NCI-H510A treated with DMSO at 0.1 percent for 48 hours (cell line): ENCODE results near the gene SETBP1.
"Not testable (repeated sequence)": the region's sequence is repeated elsewhere in the genome, so short reads cannot be mapped to it uniquely, and the experiment has no call there.

Experiments used
- DNase-seq: peaks from one replicate; lab custom pipeline; 2025; lab: John Stamatoyannopoulos, UW

The SETBP1 gene

GRCh38 chr18:44704135-44704789 is 23.6 kb downstream of the SETBP1 start:
- no peak for DNase-seq

GRCh38 chr18:44705075-44705675 is 24.5 kb downstream of the SETBP1 start:
- DNase-seq: no peak

GRCh38 chr18:44708451-44709083 is 27.9 kb downstream of the SETBP1 start:
- no peak for DNase-seq

GRCh38 chr18:44709307-44710126 is 28.8 kb downstream of the SETBP1 start:
- no peak for DNase-seq

- DNase-seq: no peak
Observed at GRCh38 chr18:44710931-44711330, 30.2 kb downstream of the SETBP1 start.

GRCh38 chr18:44712025-44712424 is 31.3 kb downstream of the SETBP1 start:
- no peak for DNase-seq

- no peak for DNase-seq
Observed at GRCh38 chr18:44713435-44713834, 32.7 kb downstream of the SETBP1 start.

GRCh38 chr18:44714376-44714775 is 33.7 kb downstream of the SETBP1 start:
- no peak for DNase-seq

- no peak for DNase-seq
Observed at GRCh38 chr18:44715245-44715644, 34.6 kb downstream of the SETBP1 start.

- no peak for DNase-seq
Observed at GRCh38 chr18:44715842-44716241, 35.2 kb downstream of the SETBP1 start.

GRCh38 chr18:44716697-44717163 is 36.0 kb downstream of the SETBP1 start:
- DNase-seq: no peak

GRCh38 chr18:44719519-44720060 is 38.9 kb downstream of the SETBP1 start:
- DNase-seq: no peak

- not testable (repeated sequence) for DNase-seq
Observed at GRCh38 chr18:44721748-44722147, 41.1 kb downstream of the SETBP1 start.

- no peak for DNase-seq
Observed at GRCh38 chr18:44723411-44723810, 42.7 kb downstream of the SETBP1 start.

- no peak for DNase-seq
Observed at GRCh38 chr18:44724105-44724778, 43.6 kb downstream of the SETBP1 start.

GRCh38 chr18:44725300-44726058 is 44.8 kb downstream of the SETBP1 start:
- no peak for DNase-seq

- DNase-seq: no peak
Observed at GRCh38 chr18:44726059-44726421, 45.4 kb downstream of the SETBP1 start.

- DNase-seq: no peak
Observed at GRCh38 chr18:44727291-44727690, 46.6 kb downstream of the SETBP1 start.

GRCh38 chr18:44729631-44730101 is 49.0 kb downstream of the SETBP1 start:
- DNase-seq: no peak

GRCh38 chr18:44730803-44731529 is 50.3 kb downstream of the SETBP1 start:
- no peak for DNase-seq
